Loucy (cell line): Measurements from ENCODE around the gene ABAT.

Source experiments
- EZH2phosphoT487 ChIP-seq: fragments of 200-600 bp; IDR thresholded peaks from 2 replicates; pipeline ENCODE4 v1.6.1; 2018; ENCODE audit warnings: antibody characterized with exemption, mild to moderate bottlenecking, moderate library complexity, borderline replicate concordance
- TF ChIP-seq, protein P1 (sequence below): fragments of 200-600 bp; sonication (generic); conservative IDR thresholded peaks from 2 replicates; pipeline ENCODE4 v1.5.1; 2014; ENCODE audit warnings: mild to moderate bottlenecking, antibody characterized with exemption, low read length

DNA sequence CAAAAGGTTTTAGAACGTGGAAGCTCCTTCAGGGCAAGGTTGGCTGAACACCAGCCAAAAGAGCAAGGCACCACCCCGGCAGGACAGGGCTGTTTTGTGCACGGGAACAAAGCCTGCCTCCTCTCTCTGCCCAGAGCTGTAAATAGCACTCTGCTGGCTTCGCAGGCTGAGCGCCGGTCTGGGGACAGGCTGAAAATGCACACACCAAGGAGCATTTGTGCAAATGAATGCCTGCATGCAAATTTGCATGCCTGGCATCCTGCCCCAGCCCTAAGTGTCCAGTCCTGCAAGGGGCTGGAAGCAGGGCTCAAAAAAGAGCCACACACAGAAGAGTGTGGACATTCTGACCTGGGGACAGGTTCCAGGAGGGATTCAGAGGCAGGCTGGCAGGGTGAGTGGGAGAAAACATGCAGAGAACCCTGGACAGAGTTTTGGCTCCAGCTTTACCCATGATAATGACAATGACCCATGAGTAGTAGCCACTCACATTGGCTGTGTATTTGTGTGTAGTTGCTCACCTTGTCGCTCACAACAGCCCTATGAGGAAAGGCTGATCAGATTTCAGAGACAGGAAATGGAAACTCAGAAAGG, 11.7 kb downstream of the ABAT start:
- TF ChIP-seq, protein P1, sequence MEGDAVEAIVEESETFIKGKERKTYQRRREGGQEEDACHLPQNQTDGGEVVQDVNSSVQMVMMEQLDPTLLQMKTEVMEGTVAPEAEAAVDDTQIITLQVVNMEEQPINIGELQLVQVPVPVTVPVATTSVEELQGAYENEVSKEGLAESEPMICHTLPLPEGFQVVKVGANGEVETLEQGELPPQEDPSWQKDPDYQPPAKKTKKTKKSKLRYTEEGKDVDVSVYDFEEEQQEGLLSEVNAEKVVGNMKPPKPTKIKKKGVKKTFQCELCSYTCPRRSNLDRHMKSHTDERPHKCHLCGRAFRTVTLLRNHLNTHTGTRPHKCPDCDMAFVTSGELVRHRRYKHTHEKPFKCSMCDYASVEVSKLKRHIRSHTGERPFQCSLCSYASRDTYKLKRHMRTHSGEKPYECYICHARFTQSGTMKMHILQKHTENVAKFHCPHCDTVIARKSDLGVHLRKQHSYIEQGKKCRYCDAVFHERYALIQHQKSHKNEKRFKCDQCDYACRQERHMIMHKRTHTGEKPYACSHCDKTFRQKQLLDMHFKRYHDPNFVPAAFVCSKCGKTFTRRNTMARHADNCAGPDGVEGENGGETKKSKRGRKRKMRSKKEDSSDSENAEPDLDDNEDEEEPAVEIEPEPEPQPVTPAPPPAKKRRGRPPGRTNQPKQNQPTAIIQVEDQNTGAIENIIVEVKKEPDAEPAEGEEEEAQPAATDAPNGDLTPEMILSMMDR = no peak
- no peak for TF ChIP-seq EZH2phosphoT487
